Activated T-helper 1 cell treated with Interleukin-2 at 50 U/mL for 16 hours (primary cell): ENCODE results near the gene ITPRID1.

Experiments used
- DNase-seq: peaks from one replicate; pipeline ENCODE4 v3.0.0-alpha.2; 2020; ENCODE audit warnings: low read depth

The ITPRID1 gene

DNA sequence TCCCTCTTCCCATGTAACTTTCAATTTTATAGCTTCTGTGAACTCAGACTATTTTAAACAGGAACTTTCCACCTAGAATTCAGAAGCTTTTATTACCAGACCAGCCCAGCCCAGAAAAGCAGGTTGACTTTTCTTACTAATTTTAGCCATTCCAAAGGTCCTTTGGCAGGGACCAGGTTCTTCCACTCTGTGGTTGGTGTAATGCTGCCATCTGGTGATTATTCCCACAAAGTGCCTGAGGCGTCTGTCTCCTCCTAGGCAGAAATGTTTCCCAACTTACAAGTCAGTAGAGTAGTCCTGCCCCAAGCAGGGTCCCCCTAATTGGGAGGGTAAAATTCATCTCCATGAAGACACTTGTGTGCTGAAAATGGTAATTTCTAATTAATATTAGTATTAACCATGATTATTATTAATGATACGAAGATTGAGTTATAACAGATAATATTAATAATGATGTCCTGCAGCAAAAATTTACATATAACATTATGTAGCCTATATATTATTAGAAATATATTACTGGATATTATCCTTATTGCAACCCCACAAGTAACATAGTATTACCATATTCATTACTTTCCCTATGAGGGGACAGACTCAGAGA lies 120.1 kb downstream of the ITPRID1 start:
- DNase-seq, result no peak

DNA sequence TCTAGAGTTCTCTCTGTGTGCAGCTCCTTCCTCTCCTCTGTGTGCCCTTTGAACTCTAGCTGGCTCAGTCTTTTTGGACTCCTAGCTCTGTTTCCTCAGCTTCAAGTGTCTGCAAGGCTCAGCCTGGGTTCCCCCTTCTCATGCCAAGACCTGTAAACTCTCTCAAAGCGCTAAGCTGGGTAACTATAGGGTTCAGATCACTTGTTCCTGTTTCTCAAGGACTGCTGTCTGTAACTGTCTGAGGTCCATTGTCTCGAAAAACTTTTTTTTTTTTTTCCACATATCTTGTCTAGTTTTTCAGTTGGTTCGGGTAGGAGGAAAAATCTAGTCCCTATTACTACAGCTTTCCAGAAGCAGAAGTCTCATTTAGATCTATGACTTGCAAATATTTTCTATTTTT lies 126.5 kb downstream of the ITPRID1 start:
- no peak for DNase-seq

DNA sequence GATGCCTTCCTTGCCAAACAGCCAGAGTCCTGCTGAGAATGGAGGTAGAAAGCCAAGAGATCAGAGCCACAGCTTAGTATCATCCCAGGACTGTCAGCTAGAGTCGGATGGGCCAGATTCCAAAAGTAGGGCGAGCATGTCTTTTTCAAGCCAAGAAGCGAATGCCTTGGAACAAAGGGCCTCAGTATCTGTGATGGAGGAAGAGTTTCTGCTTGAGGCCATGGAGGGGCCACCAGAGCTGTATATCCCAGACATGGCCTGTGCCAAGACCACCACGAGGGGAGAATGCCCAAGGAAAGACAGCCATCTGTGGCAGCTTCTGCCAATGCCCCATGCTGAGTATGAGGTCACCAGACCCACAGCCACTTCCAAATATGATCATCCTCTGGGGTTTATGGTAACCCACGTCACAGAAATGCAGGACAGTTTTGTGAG lies 128.8 kb downstream of the ITPRID1 start:
- DNase-seq, result no peak

DNA sequence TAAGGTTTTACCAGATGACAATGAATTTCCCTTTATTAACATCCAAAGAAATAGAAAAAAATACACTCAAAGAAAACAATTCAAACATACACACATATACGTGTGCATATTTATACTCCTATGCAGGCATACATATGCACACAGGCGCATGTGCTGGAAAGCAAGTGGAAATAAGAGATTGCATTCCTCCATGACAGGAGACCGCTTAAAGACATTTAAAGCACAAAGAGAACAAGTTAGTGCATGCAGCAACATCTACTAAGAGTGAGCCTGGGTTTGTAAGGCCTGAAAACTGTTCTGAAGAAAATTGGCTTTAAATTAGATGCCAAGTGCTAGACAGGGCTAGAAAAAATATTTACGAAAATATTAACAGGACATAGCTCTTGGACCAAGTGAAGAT lies 133.1 kb downstream of the ITPRID1 start:
- DNase-seq, result no peak

DNA sequence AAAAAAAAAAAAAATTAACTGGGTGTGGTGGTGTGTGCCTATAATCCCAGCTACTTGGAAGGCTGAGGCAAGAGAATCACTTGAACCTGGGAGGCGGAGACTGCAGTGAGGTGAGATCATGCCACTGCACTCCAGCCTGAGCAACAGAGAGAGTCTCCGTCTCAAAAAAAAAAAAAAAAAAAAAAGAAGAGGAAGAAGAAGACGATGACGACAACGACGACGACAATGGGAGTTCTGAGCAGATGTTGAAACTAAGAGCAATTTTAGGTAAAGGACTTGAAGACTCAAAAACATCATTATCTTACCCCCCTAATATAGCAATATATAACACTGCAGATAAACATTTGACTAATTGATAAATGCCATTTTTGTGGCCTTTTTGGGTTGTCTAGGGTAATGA lies 133.6 kb downstream of the ITPRID1 start:
- no peak for DNase-seq

DNA sequence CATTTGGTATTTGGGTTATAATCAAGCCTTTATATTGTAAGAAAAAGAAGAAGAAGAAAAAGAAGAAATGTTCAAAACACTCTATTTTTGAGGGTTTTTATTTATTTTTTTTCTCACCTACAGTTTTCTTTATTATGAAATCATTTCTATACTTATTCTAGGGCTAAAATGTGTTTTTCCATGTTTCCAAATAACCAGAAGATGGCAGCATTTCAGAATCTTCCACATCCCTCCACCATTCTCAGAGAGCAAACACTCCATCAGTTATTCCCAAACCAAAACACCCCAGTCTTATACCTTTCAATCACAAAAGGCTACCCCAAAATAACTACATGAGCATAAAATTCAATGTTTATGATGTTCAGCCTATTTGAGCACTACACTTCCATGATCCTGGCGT lies 134.4 kb downstream of the ITPRID1 start:
- no peak for DNase-seq

DNA sequence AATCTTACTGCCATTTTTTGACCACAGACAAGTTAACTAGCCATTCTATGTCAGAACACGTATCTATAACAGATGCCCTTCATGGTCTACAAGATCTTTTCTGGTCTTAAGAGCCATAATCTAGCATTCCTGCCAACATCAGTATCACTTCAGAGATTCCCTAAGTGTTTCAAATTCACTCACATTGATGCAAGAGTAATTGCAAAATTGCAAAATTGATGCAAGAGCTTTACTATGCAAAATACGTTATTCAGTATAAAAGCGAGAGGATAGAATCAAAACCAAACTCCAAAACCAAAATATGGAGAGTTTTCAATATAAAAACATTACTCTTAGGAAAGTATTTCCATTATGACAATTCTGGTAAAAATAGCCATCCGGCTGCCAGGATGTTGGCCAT lies 135.0 kb downstream of the ITPRID1 start:
- no peak for DNase-seq

DNA sequence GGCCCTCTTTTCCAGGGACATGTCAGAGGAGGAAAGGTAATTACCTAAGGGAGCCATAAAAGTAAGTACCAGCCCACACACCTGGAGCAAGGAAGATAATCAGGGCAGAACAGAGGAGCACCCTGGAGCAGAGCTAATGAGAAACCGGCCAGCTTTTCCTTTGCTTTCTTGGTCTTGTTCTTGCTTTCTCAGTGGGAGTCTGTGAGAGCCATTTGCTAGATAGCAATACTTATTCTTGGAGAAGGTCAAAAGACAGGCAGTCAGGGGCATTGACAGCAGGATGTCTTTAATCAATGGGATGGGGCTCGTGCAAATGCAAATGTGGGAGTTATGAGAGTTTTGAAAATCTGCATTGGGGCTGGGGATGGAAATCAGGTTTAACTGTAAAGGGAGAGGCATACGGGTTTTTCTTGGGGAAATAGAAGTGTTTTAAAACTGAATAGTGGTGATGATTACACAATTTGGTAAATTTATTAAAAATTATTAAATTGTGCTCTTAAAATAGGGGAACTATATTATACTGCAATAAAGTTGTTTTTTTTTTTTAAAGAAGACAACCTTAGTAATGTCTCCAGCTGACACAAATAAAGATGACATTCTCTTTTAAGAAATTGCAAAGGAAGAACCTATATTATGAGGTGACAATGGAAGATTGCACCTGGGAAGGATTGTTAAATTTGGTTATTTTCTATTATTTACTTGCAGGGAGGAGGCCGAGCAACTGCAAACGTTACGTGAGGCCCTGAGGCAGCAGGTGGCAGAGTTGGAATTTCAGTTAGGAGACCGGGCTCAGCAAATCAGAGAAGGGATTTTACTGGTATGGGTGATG lies 137.6 kb downstream of the ITPRID1 start:
- no peak for DNase-seq

DNA sequence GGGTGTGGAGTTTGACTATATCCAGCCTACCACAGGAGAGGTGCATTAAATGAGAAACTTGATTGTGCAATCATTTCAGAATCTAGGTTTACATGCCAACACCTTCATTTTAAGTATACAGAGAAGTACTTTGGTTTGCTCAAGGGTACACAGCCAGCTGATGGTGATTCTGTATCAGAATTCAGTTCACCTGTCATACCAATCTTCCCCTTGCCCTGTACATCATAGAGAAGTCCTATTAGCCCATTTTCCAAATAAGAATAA lies 138.1 kb downstream of the ITPRID1 start:
- DNase-seq, result no peak

DNA sequence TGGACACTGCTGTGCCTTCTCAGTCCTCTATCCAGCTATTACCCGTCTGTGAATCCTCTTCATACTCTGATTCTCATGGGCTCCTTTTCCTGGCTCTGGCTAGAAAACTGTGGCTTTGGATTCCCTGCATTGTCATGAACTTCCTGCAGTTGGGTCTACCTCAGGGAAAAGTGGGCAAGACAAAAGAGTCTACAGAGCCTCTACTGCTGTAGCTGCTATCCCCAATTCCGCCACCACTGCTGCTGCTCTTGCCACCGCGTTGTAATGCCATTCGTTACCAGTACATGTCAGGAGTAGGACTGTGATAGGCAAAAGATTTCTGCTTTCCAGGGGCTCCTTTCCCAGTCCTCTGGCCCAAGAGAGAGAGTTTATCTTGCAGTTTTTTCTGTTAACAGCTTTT lies 149.2 kb downstream of the ITPRID1 start:
- no peak for DNase-seq

DNA sequence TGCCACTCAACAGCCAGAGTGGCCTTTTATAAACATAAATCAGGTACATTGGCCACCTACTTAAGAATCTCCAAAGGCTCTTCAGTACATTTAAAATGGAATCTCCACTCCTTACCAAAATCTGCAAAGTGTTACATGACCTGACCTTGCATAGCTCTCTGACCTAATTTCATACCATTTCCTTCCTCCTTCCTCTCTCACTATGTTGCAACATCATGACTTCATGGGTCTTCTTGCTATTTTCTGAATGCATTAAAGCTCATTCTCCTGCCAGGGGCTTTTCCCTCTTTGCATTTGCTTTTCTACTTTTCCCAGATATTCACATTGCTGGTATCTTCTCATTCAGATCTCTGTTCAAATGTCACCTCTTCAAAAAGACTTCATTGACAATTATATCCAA lies 151.0 kb downstream of the ITPRID1 start:
- DNase-seq, result no peak

DNA sequence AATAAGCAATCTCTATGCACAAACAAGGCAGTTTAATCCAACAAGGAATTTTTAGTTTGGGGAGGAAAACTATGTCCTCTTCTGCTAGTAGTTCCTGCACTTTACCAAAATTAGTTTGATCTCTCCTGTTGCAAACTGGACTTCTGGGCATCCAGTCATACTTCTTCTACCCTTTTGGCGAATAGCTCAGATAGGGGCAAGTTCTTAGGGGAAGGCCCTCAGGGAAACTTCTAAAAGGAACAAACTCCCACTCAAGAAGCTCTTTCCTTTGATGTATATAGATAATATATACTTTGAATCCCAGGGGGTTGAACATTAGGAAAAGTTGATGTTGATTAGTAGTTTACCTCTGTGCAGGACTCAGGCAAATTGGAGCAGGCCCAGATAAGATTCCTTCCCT lies 151.7 kb downstream of the ITPRID1 start:
- no peak for DNase-seq

DNA sequence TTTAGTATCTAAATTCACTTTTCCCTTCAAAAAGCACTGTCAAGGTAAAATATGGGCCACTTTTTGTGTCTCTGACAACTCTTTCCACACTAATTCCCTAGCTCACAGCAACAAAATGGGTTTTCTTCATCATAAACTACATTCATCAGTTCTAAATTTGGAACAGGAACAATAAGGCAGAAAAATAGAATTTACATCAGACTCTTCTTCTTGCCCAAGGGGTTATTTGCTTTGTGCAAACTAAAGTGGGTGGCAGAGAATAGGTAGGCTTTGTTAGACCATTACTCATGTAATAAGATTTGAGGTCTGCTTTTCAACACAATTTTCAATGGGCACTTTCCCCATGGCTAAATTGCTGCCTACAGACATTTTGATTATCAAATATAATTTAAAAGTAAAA lies 155.6 kb downstream of the ITPRID1 start:
- DNase-seq, result no peak

DNA sequence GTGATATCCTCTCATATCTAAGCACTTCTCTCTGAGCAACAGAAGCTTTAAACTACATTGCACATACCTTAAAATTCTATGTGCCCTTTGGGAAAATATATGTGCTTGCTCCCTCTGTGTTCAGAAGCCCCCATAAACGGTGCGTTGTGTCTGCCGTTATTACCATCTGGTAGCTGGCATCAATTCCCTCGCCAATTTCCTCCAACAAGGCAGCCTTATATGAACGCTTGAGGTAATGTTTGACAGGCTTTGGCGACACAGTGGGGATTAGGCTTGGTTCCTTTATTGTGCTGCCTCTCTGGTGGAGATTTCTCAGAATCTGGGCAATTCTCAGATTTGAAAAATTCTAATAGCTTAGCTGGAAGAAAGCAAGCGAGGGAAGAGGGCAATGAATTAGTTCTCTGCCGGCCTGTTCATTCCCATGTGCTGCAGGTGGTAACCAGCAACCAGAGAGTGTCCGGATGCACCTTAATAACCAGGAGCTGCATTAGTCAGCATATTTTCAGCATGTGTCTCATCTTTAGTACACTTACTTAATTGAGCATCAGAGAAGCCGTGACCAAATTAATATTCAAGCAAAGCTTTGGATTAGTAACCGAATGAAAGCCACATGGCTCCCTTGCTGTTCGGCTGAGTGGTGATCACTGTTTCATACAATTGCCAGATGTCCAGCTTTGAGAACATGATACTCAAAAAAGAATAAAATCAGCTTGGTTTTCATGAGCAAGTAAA lies 165.8 kb downstream of the ITPRID1 start:
- no peak for DNase-seq

DNA sequence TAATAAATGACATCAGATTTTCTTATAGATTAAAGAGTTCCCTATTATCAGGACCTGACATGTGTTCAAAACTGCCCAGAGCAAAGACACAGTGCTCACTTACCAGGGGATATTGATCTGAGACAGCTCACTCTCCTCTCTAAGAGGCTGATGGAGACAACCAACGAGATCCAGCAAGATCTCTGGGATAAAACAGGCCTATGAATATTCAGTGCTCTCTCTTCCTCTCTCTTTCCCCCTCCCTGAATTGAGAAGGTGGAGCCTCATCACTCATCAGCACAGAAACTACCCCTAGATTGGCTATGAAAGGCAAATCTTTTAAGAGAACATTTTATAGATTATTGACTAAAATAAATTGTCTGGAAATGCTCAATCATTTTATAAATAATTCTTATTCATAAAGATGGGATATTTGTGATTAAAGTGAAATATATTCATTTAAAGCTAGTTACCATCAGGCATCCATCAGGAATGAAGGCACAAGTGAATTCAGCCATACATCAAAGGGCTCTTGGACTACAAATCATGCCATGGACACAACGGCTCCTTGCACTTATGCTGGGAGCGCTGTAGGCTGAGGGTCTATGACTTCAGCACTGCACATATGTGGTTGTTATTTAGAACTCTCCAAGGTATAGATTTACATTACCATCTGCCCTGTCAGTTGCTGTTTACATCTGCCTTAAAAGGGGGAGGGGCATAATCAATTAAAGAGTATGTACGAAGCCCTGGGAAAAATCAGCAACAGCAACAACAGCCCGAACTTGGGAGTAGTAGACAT lies 169.7 kb downstream of the ITPRID1 start:
- DNase-seq, result no peak

DNA sequence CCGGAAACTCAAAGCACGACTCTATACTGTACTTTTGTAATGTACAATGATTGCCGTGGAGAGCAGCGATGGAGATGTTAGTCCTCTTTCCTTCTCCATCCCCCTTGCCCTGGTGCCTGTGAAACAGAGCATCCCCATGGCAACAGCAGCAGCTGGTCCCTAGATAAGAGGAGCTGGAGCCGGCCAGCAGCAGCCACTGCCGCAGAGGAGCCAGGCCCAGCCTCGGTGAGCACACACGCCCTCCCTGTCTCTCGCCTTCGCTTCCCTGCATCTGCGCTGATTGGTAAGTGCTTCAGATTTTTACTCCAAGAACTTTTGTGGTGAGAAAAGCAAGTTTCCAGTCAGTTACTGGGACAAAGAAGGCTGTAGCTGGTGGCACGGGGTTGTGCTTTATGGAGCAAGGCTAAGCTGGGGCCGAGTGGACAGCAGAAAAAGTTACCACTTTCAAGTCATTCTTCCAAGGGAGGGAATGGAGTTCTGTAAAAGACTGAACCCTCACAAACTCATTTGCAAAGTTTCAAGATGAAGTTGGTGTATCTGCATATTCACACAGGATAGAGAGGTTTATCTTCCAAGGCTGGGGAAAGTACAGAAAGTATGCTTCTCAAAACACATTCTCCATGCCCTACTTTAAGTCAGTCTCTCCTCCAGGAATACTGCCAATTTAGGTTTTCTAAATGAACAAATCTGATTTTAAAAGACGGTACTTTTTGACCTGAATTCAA lies 173.3 kb downstream of the ITPRID1 start, which contains the start of gene PPP1R17:
Gene PPP1R17 (plus strand): TSS at position 192 of the 725 bp plus-strand sequence. CDS start 5,227 bp downstream, outside the sequence.
- no peak for DNase-seq

DNA sequence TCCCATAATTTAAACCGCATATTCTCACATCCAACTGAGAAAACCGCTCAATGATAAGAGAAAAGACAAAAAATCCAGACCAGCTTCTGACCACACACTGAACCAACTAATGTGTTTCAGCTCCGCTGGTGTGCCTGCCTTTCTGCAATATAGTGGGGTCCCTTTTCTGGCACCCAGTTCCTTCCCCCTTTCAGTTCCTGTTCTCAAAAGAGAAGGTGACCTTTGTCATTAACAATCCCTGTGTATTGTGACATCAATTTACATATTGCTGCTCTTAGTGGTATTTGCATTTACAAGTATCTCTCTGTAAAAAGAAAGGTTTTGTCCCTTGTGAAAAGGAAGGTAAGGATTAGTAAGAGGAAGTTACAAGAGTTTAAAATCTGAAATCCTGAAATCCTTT lies 174.5 kb downstream of the ITPRID1 start:
- no peak for DNase-seq

DNA sequence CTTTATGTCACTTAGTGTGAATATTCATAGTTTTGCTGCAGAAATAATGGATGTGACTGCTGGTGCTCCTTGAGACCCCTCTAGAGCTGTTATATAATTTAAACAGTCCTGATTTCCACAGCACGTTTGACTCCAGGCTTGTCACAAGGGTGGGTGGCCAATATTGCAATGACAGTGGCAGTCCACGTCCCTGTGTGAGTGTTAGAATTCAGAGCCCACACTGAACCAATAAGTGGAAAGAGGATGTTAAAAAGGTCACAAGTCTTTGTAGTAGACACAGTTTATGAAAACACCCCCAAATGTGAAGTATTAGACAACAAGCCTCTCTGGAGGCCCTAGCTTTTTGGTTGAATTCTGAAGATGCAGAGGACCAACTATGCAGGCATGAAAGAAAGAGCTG lies 175.1 kb downstream of the ITPRID1 start:
- no peak for DNase-seq

DNA sequence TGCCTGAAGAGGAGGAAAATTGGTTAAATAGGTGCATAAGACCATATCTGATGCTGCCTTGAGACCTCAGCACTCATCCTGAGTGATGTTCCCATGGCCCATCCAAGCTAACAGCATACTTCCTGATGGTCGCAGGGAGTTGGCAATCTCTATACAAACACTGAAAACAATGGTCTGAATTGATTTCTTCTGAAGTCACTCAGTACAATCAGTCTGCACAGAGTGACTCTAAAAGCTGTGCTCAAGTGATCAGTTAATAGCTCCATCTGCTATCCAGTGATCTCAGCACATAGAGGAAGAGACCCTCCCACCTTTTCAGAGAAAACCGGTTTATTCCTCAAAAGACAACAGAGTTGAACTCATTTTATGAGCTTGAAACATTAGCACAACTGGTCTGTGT lies 177.0 kb downstream of the ITPRID1 start:
- DNase-seq, result no peak

DNA sequence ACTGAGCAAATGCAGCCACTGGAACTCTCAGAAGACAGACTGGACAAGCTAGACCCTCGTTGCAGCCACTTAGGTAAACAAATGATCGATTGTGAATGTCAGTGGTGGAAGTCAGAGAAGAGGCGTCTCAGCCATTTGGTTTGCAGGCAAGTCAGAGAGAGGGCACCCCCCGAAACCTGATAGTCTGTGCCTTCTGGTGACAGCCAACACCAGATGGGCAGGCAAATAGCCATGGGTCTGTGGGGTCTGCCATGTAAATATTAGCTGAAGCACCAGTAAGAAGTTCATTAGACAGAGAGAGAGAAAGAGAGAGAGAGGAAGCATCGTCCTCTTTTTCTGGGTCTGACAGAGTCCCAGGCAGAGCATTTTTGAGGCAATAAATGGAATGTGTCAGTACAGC lies 178.6 kb downstream of the ITPRID1 start:
- no peak for DNase-seq

DNA sequence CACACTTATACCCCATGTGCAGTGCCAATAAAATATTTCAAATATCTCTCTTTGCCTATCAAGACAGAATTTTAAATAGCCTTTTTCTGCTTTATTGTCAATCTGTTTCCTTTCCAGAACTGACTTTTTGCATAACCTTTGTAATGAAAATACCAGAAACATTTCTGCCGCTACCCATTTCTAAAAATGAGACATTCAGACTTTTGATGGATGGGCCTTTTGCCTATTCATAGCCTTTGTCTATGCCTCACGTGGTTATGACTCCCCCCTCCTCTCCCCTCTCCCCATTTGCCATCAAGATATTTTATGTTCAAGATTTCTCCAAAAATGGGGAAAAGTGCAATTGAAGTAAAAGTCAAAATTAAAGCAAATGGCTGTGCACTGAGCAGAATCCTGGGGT lies 179.0 kb downstream of the ITPRID1 start:
- no peak for DNase-seq
